Stimulated activated CD4-positive, alpha-beta T cell treated with anti-CD3 and anti-CD28 coated beads, Interleukin-1b, Interleukin-23, amount 100 ng/mL, for 48 hours (primary cell): ENCODE results near the gene NAA35.
"Not testable (repeated sequence)": the region's sequence is repeated elsewhere in the genome, so short reads cannot be mapped to it uniquely, and the experiment has no call there.

ENCODE experiments used
- DNase-seq: peaks from one replicate; pipeline ENCODE4 v3.0.0-alpha.2; 2020

The NAA35 gene

DNA sequence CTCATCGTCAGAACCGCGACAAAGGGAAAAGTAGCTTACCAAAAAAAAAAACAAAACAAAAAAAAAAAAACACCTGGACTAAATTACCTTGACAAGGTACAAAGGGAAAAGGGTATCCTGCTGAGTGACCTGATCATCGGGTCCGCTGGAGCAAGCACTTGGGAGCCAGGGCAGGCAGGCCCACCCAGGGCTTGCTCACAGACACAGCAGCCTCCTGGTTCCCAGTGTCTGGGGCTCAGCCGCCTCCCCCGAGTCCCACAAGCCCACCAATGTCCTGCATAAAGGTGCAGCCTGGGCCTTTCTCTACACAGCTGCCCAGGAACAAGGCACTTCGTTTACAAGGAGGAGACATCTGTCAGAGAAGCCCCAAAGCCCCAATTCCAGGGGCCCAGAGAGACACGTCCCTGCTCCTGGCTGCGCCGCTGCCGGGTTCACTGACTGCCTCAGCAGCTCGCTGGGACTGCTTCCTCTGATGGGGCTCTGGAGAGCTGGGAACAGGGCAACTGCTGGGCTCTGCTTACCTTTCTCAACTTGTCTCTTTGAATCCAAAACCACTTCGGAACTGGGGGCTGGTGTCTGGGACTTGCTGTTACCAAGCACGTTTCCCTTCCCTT, 95.0 kb downstream of the NAA35 start:
- no peak for DNase-seq

DNA sequence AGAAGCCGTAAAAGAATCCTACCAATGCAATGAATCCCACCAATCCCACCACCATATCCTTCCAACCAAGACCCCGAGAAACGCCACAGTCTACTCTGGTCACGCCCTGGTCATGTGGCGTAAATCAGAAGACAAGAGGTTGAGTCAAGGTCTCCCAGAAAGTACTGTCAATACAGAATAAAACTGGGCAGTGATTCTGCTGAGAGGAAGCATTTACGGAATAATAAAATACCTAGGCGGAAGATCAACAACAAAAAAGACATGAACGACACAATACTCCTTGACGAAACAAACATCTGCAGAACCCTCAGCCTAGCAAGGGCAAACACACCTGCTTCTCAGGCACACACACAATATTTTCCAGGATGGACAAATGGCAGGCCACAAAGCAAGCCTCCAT, 95.6 kb downstream of the NAA35 start:
- DNase-seq = no peak

DNA sequence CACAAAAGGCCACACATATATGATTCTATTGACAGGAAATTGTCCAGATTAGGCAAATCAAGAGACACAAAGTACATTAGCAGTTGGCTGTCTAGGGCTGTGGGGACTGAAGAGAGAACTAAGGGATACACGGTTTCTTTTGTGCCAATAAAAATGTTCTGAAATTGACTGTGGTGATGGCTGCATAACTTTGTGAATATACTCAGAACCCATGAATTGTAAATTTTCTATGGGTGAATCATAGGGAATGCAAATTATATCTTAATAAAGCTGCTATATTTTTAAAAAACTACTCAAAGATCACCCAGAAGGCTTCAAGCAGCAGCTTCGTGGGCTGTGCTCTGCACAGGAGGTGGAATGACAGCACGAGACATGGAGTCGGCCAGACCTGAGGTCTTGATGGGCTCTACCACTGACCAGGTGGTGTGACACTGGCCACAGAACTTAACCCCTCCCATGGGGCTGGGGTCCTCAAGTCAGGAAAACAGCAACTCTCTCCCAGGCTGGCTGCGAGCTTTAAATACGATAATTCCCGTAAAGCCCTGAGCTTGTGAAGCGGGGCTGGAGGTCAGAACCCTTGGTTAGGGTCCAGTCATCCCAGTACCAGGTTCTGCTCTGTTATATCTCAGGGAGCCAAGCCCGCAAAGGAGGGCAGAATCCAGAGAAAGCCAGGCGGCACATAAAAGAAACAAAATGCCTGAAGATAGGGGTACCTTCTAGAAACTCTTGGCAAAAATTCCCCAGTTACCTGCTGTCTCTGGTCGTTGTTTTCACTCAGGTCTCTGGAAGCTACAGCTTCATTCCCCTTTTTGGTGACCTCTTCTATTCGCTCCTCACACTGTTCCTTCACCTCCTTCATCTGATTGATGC, 99.3 kb downstream of the NAA35 start:
- no peak for DNase-seq

DNA sequence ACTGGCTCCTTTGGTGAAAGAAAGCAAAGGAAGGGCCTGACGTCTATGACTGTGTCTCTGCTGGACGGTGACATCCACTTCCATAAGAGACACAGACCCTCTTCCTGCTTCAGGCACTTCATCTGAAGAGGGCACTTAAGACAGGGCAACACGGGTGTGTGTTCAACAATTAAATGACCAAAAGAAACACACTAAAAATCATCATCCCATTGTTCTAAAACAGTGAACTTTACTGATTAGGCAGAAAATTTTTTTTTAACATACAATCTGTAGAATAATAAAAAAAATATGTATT, 99.9 kb downstream of the NAA35 start:
- no peak for DNase-seq

DNA sequence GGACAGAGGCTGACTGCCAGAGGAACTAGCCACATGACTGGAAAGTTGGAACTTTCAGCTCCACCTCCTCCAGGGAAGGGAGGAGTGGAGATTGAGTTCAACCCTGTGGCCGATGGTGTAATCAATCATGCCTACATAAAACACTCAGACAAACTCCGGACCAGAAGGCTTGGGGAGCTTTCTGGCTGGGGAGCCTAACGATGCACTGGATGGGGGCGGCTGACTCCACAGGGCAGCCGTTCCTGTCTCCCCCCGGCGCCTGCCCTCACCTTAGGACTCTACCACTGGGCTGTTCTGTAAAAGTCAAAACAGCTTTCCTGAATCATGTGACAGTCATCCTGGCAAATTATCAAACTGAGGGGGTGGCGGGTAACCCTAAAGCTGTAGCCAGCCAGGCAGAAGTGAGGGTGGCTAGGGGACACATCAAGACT, 100.4 kb downstream of the NAA35 start:
- DNase-seq = no peak

DNA sequence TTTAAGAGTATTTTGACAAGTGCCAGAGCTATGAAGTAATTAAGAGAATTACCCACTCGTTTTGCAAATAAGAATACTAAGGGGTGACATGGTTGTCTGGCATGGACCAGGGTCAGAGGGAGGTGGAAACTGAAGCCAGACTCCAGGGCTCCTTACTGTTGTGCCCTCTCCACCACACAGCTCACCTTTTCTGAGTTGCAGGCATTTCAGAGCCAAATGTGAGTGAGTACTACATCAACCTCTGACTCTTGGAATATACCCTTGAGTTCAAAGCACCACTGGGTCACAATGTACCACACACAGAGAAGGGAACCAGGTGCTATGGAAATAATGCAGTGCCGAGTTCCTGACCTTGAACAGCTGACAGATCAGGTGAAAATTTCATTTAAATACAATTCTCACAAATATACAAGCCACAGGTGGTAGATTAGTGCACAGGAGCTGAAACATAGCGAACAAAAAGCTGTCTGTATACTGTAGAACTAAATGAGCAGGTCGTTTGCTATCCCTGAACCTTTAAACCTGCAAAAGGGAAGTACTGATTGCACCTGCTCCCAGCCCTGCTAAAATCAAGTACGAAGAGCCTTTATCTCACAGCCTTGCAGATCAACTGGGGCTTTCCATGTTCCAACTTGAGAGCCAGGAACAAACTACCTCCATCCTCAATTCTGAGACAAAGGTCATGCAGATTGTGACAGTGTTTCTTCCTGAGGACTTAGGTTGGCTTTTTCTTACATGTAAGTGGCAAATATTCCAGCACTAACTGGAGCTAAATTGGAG, 101.4 kb downstream of the NAA35 start:
- no peak for DNase-seq

DNA sequence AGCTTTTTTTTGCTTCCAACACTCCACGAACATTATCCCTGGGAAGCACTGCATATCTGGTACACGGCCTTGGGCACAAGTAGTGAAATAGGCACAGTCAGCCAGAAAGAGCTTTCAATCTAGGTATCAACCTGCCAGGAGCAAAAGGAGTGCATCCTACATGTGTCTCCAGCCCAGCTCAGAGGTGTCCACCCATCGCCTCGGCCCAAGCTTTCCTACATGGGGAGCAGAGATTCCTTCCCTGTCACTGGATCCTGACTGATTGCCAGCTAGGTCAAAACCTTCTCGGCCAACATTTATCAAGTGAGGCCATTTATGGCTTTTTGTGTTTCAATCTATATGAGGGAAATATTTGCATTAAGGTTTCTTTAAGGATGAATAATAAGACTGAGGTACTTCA, 102.6 kb downstream of the NAA35 start:
- no peak for DNase-seq

DNA sequence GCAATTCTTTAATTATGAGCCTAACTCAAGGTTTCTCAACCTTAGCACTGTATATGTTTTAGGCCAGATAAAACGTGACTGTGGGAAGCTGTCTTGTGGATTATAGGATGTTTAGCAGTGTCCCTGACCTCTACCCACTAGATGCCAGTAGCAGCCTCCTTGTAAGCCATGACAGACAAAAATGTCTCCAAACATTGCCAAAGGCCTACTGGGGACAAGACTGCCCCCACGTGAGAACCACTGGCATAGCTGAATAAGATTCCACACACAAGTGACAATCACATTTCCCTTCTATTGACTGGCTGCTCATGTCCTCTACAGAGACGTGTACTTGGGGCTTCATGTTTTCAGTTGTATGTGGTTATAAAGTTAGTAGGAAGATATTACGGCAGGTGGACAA, 103.1 kb downstream of the NAA35 start:
- DNase-seq = no peak

DNA sequence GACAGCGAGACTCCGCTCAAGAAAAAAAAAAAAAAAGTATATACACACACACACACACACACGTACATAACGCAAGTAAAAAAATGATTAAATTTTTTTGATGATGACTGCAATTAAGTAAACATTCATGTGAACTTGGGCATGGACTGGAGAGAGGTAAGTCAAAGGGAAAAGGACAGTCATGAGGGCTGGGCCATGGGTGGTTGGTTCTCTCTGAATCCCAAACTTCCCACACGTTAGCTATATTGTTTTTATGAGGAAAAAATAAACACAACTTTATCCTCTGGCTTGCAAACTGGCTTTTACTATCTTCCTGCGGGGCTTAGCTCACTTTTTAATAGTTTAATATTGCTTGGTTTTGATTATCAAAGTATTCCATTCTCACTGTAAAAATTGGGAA, 104.7 kb downstream of the NAA35 start:
- DNase-seq = no peak

DNA sequence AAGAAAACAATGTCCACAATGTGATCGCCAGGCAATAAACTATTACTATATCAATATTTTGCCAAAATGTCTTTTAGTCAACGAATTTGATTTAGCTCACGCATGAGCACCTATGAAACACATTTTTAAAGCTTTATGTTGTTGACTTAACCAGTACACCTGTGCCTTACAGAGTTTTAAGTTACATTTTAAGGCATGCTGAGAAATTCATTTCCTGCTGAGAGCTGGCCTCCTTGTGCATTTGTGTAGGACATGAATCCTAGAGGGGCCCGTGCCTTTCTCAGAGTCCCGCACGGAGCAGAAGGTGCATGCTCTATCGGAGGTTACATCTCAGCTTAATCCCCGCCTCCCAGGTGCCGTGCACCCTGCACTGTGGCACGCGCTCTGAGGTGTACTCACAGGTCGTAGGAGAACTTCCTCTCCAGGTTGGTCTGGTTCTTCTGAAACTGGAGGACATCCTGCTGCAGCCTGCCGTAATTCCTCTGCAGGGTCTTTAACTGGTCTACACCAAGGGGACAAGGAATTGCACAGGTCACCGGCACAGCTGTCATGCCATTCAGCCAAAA, 105.2 kb downstream of the NAA35 start:
- DNase-seq = no peak

DNA sequence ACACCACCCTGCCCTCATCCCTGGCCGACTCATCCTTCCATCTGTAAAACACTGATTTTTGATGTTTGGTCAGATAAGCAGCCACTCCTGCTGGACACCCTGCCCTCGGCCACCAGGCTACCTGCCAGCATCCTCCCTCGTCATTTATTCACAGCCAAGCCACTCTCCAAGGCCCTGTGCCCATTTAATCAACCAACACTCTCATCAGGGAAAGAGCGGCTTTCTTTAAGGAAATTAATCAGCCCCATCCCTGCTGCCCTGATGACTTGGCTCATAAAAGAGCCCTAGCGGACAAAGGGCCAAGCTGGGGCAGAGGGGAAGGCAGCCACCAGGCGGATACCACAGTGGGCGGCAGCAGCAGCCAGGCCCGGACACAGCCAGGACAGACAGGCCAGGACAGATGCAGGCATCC, 106.0 kb downstream of the NAA35 start:
- no peak for DNase-seq

DNA sequence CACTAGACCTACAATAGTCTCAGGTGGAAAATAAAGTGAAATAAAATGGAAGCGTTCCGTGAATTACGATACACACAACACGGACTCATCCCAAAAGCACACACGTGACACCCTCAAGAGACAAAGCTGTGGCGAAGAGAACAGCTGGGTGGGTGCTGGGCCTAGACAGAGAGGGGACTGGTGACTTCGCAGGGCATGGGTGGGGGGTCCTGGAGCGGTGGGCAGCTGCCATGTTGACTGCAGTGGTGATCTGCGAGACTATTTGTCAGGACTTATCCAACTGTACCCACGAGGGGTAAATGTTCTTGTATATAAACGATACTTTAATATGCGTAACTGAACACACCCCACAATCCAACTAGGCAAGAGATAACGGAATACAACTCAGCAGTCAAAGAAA, 106.4 kb downstream of the NAA35 start:
- DNase-seq = no peak

DNA sequence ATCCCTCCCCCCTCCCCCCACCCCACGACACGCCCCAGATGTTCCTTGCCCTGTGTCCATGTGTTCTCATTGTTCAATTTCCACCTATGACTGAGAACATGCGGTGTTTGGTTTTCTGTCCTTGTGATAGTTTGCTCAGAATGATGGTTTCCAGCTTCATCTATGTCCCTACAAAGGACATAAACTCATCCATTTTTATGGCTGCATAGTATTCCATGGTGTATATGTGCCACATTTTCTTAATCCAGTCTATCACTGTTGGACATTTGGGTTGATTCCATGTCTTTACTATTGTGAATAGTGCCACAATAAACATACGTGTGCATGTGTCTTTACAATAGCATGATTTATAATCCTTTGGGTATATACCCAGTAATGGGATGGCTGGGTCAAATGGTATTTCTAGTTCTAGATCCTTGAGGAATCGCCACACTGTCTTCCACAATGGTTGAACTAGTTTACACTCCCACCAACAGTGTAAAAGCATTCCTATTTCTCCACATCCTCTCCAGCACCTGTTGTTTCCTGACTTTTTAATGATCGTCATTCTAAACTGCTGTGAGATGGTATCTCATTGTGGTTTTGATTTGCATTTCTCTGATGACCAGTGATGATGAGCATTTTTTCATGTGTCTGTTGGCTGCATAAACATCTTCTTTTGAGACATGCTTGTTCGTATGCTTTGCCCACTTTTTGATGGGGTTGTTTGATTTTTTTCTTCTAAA, 107.2 kb downstream of the NAA35 start:
- not testable (repeated sequence) for DNase-seq

DNA sequence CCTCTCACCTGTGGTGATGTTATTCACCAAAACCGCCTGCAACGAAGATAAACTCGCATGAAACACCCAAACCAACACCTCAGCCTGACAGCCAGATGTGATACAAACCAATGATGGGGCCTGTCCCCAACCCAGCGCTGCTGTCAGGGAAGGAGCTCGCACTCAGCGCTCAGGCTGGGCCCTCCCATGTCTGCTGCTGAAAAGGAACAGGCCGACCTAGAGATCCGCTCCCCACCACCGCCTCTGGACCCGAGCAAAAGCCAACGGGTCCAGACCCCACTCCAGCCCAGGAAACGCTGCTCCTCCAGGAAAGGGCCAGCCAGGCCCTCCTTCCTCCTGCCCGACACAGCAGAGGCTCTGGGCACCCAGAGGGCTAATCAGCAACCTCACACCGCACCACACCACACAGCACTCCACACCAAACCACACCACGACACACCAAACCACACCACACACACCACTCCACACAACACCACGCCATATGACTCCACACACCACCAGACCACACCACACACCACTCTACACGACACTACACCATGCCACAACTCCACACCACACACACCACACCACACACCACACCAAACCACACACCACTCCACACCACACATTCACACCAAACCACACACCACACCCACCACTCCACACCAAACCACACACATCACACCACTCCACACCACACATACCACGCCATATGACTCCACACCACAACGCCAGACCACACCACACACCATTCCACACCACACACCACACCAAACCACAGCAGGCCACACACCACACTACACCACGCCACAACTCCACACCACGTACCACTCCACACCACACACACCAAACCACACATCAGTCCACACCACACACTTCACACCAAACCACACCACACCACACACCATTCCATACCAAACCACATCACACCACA, 111.9 kb downstream of the NAA35 start:
- DNase-seq = no peak

DNA sequence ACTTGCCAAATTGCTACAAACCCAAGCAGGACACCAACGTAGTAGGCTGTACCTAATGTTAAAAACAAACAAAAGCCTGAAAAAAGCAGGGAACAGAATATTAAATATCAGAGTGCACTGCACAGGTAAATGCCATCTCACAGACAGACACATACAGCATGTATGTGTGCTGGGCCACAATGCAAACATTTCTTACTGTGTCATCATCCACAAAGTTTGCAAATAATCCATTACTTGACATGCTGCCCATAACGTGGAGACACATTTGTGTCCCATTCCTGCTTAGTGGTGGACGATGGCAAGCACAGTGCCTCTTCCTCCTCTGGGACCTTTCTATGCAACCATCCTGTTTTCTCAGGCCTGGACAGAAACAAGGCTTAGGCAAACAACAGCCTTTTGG, 113.7 kb downstream of the NAA35 start:
- no peak for DNase-seq

DNA sequence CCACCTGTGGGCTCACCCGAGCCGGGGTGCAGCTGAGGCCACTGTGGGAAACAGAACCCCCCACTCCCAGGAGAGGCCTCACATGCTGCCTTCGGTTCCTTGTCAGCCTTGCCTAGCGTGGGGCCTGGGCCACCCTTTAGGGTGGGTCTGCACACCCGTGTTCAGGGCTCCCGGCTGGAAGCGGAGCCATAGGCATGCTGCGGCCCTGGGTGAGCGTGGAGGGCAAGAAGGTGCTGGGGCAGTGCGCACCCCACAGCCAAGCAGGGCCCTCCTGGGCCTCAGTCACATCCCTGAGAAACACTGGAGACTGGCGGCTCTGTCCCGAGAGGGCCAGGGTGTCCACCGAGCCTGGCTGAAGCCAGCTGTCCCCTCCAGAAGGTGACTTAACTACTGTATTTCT, 116.5 kb downstream of the NAA35 start:
- no peak for DNase-seq

DNA sequence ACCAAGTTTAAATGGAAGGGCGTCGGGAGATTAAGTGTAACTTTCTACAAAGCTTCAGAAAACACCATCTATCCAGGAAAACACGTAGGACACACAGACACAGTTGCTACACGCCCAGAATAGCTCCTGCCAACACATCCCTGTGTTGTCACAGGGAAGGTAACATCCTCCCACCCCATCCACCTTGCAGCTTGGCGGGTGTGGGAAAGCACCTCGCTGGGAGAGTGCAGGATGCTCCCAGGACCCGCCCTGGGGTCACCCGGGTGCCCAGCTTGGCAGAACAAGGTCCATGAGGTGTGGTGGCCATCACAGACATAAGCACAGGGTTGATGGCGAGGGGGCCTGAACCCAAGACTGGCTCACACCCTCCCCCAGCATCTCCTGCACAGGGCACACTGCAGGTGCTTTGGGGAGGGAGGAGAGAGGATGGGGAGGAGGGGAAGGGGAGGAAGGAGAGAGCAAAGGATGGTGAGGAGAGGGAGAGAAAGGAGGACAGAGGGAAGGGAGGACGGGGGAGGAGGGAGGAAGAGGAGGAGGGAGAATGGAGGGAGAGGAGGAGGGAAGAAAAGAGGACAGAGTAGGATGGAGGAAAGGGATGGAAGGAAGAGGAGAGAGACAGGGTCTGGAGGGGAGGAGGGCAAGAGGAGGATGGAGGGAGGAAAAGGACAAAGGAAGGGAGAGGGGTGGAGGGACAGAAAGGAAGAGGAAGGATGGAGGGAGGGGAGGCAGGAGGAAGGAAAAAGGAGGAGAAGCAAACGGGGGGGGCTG, 121.2 kb downstream of the NAA35 start:
- no peak for DNase-seq

DNA sequence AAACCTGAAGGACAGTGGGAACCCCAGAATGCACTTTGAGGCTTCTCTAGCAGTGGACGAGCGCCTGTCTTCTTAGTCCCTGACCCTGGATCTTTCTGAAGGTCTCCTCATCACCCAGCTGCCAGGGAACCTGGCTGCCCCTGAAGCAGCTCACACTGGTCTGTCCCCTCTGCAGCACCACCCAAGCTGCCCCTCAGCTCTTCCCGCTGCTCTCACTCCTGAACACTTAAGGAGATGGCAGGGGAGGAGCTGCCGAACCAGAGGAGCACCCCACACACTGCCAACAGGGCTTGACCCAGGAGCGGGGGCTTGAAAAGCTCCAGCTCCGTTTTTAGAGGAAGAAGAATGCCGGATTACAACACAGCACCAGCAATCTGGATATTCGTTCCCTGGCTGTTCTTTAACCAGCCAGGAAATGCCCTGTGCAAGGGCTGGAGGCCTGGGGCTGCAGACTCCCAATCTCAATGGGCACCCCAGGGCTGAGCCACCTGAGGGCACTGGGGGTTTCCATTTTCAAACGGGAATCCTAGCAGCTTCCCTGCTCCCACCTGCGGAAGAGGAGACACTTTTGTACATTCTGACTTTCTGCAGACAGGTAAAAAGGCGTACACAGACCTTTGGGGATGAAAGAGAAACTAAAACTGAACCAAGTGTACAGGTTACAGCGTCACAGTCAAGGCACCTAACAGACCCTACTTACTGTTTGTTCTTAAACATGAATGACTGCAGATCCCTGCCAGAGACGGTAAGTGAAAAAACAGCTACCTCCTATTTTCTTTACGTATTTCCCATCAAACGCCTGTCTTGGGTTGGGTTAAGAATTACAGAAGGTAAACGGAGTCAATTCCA, 122.1 kb downstream of the NAA35 start:
- DNase-seq = no peak

DNA sequence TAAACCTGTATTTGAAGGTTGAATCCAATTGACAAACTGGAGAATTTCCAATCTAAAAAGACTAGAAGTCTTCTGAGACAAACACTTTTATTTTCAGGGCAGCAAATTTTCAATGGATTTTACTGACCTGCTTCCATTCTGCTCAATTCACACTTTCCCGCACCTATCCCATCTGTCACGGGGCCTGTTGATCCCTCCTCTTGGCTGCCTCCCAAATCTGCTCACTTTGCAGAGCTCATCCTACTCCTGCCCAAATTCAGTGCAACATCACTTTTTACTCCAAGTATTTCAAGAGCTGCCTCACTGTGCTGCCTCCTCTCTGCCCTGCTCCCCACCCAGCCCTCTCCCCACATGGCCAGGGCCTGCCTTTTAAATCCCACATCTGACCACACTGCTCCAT, 123.3 kb downstream of the NAA35 start:
- DNase-seq = no peak

DNA sequence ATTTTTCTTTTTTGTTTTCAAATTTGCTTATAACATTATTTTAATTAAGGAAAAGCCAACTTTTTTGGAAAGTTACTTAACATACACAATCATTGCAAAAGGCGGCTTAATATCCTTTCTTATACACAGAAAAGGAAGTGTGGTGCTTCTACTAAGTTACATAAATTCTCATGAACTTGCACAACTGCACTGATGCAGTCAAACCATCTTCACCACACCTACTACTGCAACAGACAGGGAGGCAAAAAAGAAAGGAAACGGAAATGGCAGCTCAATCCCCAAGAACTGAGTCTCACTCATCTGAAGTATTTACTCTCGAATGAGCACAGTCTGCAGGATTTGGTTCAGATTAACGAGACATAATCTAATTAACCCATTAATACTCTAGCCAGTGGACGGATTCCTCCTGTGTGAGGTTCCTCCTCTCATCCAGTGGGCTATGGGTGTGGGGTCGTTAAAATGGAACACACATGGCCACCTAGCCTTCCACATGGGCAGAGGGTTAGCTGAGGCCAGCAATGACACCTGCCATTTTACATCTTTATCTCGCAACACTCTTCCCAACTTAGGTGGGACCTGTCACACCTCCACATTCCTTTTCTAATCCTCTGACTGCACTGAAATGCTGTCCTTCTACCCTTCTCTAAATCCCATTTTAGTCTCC, 128.4 kb downstream of the NAA35 start:
- no peak for DNase-seq
